ENCODE results near the gene ASB7.

ASB7 gene

DNA sequence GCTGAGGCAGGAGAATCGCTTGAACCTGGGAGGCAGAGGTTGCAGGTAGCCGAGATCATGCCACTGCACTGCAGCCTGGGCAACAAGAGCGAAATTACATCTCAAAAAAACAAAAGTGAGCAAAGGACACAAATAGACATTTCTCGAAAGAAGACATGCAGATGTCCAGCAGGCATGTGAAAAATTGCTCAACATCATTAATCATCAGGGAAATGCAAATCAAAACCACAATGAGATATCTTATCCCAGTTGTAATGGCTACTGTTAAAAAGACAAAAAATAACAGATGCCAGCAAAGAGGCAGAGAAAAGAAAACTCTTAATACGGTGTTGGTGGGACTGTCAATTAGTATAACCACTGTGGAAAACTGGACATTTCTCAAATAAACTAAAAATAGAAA is 20.9 kb downstream of the ASB7 start:
- TF ChIP-seq, protein P1, sequence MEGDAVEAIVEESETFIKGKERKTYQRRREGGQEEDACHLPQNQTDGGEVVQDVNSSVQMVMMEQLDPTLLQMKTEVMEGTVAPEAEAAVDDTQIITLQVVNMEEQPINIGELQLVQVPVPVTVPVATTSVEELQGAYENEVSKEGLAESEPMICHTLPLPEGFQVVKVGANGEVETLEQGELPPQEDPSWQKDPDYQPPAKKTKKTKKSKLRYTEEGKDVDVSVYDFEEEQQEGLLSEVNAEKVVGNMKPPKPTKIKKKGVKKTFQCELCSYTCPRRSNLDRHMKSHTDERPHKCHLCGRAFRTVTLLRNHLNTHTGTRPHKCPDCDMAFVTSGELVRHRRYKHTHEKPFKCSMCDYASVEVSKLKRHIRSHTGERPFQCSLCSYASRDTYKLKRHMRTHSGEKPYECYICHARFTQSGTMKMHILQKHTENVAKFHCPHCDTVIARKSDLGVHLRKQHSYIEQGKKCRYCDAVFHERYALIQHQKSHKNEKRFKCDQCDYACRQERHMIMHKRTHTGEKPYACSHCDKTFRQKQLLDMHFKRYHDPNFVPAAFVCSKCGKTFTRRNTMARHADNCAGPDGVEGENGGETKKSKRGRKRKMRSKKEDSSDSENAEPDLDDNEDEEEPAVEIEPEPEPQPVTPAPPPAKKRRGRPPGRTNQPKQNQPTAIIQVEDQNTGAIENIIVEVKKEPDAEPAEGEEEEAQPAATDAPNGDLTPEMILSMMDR (IDR thresholded peaks at IDR 0.05; ENCODE audit: control insufficient read depth, insufficient read depth, low read depth, low read length, missing control alignments): no peak
- no peak for DNase-seq (ENCODE audit: low read depth)
- no peak overlapping the region for H3K4me3 ChIP-seq (ENCODE audit: control insufficient read depth, low read depth, low read length)

DNA sequence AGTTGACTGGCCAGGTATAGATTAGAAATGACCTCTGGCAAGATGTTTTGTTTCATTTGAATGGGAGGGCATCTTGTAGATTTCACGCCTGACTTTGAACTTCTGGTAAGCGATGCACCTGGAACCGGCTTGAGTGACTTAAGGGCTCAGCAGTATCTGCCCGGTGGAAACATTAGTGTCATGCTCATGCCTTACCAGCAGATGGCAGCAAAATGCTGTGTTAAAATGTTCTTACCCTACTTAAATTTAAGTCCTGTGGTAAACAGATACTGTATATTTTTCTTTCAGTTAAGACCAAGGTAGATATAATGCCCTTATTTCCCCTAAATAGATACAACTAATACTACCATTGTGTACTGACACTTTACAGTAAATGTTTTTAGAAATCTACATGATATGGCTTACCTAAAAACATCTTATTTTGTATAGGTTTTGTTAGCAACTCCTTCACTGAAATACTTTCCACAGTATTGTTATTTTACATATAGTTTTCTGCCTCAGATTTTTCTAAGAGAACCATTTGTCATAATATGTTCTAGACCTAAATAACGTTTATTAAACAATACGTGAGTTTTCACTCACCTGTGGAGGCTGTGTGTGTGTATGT is 25.5 kb downstream of the ASB7 start:
- TF ChIP-seq, protein P1 (IDR thresholded peaks at IDR 0.05; ENCODE audit: control insufficient read depth, insufficient read depth, low read depth, low read length, missing control alignments): peak; percentile 71
- no peak overlapping the region for H3K4me3 ChIP-seq (ENCODE audit: control insufficient read depth, low read depth, low read length)
- DNase-seq (ENCODE audit: low read depth): peak; percentile 62

DNA sequence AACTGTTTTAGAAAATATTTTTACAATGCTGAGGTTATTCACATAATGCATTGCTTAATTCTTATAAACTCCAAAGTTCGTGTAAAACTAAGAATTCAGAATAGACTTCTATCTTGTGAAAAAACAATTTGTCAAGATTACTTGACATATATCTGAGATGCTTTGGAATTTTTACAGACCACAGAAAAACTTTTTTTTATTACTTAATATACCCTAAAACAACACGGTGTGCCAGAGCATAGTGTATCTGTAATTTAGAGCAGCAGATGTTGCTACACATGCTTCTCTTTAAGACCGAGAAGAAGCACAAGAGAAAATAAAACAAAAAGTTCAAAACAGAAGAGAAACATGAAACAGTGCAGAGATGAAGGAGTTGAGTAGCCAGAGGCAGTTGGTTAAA is 26.4 kb downstream of the ASB7 start:
- peak; percentile 88 for DNase-seq (ENCODE audit: low read depth)
- no peak overlapping the region for H3K4me3 ChIP-seq (ENCODE audit: control insufficient read depth, low read depth, low read length)
- TF ChIP-seq, protein P1 (IDR thresholded peaks at IDR 0.05; ENCODE audit: control insufficient read depth, insufficient read depth, low read depth, low read length, missing control alignments): no peak

DNA sequence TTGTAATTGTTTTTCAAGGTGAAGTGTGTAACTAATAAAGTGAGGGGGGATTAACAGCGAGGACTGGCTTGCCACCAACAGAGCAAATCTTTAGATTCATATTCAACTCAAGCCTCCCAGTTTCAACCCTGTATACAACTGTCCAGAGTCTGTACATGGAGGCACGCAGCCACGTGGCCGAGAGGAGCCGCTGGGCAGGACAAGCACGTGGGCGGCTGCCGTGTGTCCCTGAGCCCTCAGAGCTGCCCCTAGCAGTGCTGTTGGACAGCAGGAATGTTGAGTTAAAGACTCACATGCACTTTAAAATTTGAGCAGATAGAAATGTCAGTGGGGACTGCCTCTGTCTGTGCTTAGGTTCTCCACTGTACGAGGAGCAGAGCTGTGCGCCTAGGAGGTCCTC is 29.4 kb downstream of the ASB7 start:
- TF ChIP-seq, protein P1 (IDR thresholded peaks at IDR 0.05; ENCODE audit: control insufficient read depth, insufficient read depth, low read depth, low read length, missing control alignments): no peak
- DNase-seq (ENCODE audit: low read depth): no peak
- no peak overlapping the region for H3K4me3 ChIP-seq (ENCODE audit: control insufficient read depth, low read depth, low read length)

DNA sequence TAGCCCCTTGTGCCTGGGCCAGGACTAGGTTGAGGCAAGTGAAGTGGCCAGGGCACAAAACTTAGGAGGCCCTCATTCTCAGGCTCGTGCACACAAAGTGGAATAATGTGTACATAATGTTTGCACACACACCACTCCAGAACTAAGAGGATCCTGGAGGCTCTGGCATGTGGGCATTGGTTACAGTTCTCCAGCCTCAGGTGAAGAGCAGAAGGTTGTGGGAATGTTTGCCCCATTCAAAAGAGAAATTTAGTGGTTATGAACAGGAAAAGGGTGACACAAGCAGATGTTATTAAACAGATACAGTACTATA is 31.3 kb downstream of the ASB7 start:
- no peak overlapping the region for H3K4me3 ChIP-seq (ENCODE audit: control insufficient read depth, low read depth, low read length)
- DNase-seq (ENCODE audit: low read depth): no peak
- TF ChIP-seq, protein P1 (IDR thresholded peaks at IDR 0.05; ENCODE audit: control insufficient read depth, insufficient read depth, low read depth, low read length, missing control alignments): no peak

DNA sequence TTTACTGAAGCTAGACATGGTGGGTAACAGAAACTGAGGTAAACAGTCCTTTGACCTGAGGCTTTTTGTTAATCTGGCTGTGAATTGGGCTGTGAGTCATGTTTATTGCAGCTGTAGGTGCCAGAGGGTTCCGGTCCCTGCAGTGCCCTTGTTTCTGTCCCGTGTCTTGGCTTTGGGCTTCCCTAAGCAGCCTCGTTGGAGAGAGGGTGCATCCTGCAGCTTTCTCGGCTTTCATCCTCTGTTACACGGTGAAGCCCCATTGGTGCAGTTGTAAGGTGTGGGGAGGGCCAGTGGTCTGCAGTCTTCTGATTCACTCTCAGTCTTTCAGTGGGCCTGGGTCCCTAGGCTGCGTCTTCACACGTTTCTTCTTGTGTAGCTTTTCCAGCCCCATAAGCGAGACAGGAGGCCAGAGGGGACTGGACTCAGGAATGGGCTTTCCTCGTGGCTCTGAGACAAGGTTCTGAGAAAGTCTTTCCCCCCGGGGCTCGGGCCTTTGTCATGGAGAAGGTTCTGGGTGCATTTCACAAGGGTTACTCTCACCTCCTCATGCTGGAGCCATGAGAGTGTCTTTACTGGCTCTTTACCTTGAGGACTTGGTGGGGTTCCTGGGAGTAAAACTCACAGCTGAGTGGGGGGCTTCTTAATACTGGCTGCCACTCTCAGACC is 33.1 kb downstream of the ASB7 start:
- no peak overlapping the region for H3K4me3 ChIP-seq (ENCODE audit: control insufficient read depth, low read depth, low read length)
- TF ChIP-seq, protein P1 (IDR thresholded peaks at IDR 0.05; ENCODE audit: control insufficient read depth, insufficient read depth, low read depth, low read length, missing control alignments): no peak

More for the DNA sequence above, 33.1 kb downstream of the ASB7 start:
- DNase-seq (ENCODE audit: low read depth): no peak

Data from AG09309 (cell line).